Endothelial cell of umbilical vein (primary cell): ENCODE data around the gene CXCL6. TPM values are rescaled to one million over a fixed set of nuclear protein-coding genes. Genes with fewer than 3 reads are reported as not detected.

Experiments used
- BruUV-seq: library from RNA; stranded (reverse); fragments of 400-500 nt; replicated peaks from 2 replicates; lab custom pipeline; 2021; lab: Mats Ljungman, UMichigan
- CTCF ChIA-PET: fragments of 300-600, 350-600 bp; sonication (Branson Sonifier 250); formaldehyde crosslinking; loops from one replicate; lab custom pipeline; 2021; ENCODE audit warnings: antibody characterized with exemption, inconsistent platforms; lab: Charles Lee
- POLR2A ChIA-PET: fragments of 300-600, 350-600 bp; sonication (Branson Sonifier 250); formaldehyde crosslinking; loops from one replicate; lab custom pipeline; 2021; ENCODE audit warnings: antibody characterized with exemption, inconsistent platforms; lab: Charles Lee
- DNase-seq: peaks from one replicate; pipeline ENCODE4 v3.0.0-alpha.2; 2011; ENCODE audit warnings: low read depth, low spot score
- FAIRE-seq: peaks from 2 replicates; lab custom pipeline; 2011; peaks lifted over from hg19 to GRCh38; lab: Jason Lieb, UNC
- H2AFZ ChIP-seq: 2 replicates; pipeline ENCODE4 v1.6.0; 2012; ENCODE audit warnings: low read depth, low read length, control low read depth, inconsistent platforms
- H3K27ac ChIP-seq: 2 replicates; pipeline ENCODE4 v1.5.1; 2011; ENCODE audit warnings: low read depth, mild to moderate bottlenecking, control low read depth, low read length, moderate library complexity; ENCODE audit not compliant: insufficient read depth
- H3K27me3 ChIP-seq, 2 experiments: 2 replicates each; pipeline versions ENCODE4 v1.6.0 to v1.6.1; 2011; ENCODE audit warnings: low read length in 2 of 2, mixed read lengths in 1 of 2; ENCODE audit not compliant: control insufficient read depth in 2 of 2, insufficient read depth in 2 of 2
- H3K36me3 ChIP-seq, 2 experiments: 2 replicates in 1 of 2; 3 replicates in 1 of 2; pipeline ENCODE4 v1.5.1; 2011; ENCODE audit warnings: low read length in 2 of 2, mild to moderate bottlenecking in 1 of 2, moderate library complexity in 1 of 2; ENCODE audit not compliant: control insufficient read depth in 2 of 2, insufficient read depth in 2 of 2; ENCODE audit errors: extremely low read depth in 1 of 2
- H3K4me1 ChIP-seq: 3 replicates; pipeline ENCODE4 v1.5.1; 2011; ENCODE audit warnings: mild to moderate bottlenecking, low read length; ENCODE audit not compliant: control insufficient read depth, insufficient read depth; ENCODE audit errors: extremely low read depth
- H3K4me2 ChIP-seq: 2 replicates; pipeline ENCODE4 v1.6.1; 2011; ENCODE audit warnings: low read length, control low read depth, mixed read lengths; ENCODE audit not compliant: insufficient read depth
- H3K4me3 ChIP-seq, 3 experiments: fragments of 200-600 bp in 1 of 3; sonication (generic), shearing (Covaris generic) in 1 of 3; replicated peaks in 1 of 3; 2 replicates each; pipeline ENCODE4 v1.5.1; 2011 to 2016; ENCODE audit warnings: control low read depth in 3 of 3, low read length in 3 of 3, mild to moderate bottlenecking in 2 of 3, inconsistent platforms in 1 of 3, low read depth in 1 of 3, moderate library complexity in 1 of 3; ENCODE audit not compliant: insufficient read depth in 1 of 3
- H3K79me2 ChIP-seq: 2 replicates; pipeline ENCODE4 v1.6.0; 2012; ENCODE audit warnings: low read length, inconsistent platforms; ENCODE audit not compliant: control insufficient read depth, insufficient read depth
- H3K9ac ChIP-seq: replicated peaks from 2 replicates; pipeline ENCODE3; 2011; ENCODE audit warnings: low read length, control low read depth; ENCODE audit not compliant: insufficient read depth; ENCODE audit errors: extremely low read depth
- H3K9me1 ChIP-seq: replicated peaks from 3 replicates; pipeline ENCODE4 v1.6.0; 2011; ENCODE audit warnings: mild to moderate bottlenecking, low read length; ENCODE audit not compliant: control insufficient read depth, insufficient read depth; ENCODE audit errors: extremely low read depth
- H3K9me3 ChIP-seq: replicated peaks from 2 replicates; pipeline ENCODE4 v1.5.1; 2012; ENCODE audit warnings: low read length, inconsistent platforms; ENCODE audit not compliant: control insufficient read depth, insufficient read depth
- H4K20me1 ChIP-seq: replicated peaks from 2 replicates; pipeline ENCODE3; 2011; ENCODE audit warnings: mild to moderate bottlenecking, low read length; ENCODE audit not compliant: control insufficient read depth, insufficient read depth; ENCODE audit errors: extremely low read depth
- EZH2 ChIP-seq: IDR thresholded peaks from 2 replicates; pipeline ENCODE4 v1.6.1; 2012; ENCODE audit warnings: borderline replicate concordance, low read depth, mild to moderate bottlenecking, moderate library complexity, low read length, inconsistent platforms; ENCODE audit not compliant: severe bottlenecking
- FOS ChIP-seq: IDR thresholded peaks from 2 replicates; pipeline ENCODE4 v1.6.1; 2011; ENCODE audit warnings: mild to moderate bottlenecking, low read length, moderate library complexity, borderline replicate concordance; ENCODE audit not compliant: insufficient read depth
- GATA2 ChIP-seq: IDR thresholded peaks from 2 replicates; pipeline ENCODE4 v1.7.0; 2011; ENCODE audit warnings: low read depth, mild to moderate bottlenecking, moderate library complexity, mixed read lengths, low read length; ENCODE audit not compliant: insufficient read length, insufficient read depth
- JUN ChIP-seq: IDR thresholded peaks from 2 replicates; pipeline ENCODE4 v1.6.1; 2011; ENCODE audit warnings: borderline replicate concordance, low read depth; ENCODE audit not compliant: insufficient read length, insufficient read depth
- MYC ChIP-seq: IDR thresholded peaks from one replicate; pipeline ENCODE4 v1.6.1; 2011; ENCODE audit warnings: mild to moderate bottlenecking, low read depth, low read length
- POLR2A ChIP-seq: IDR thresholded peaks from 2 replicates; pipeline ENCODE4 v1.6.1; 2012; ENCODE audit warnings: low read depth, mild to moderate bottlenecking, control low read depth, low read length
- POLR2AphosphoS5 ChIP-seq: IDR thresholded peaks from 2 replicates; pipeline ENCODE4 v1.6.1; 2012; ENCODE audit warnings: low read depth, mild to moderate bottlenecking, control low read depth, low read length, moderate library complexity; ENCODE audit not compliant: insufficient read depth
- dilution Hi-C: fragments of 300-500 bp; cut with MboI; formaldehyde crosslinking; loops from one replicate; pipeline ENCODE4 v1.15.0; 2019; ENCODE audit warnings: low sequenced_read_pairs; ENCODE audit not compliant: extremely low pct_ligation_motif_present
- intact Hi-C: fragments of 100-400 bp; cut with micrococcal nuclease; formaldehyde crosslinking; loops from one replicate; pipeline ENCODE4 v1.10.0; 2022
- polyA plus RNA-seq, 4 experiments: library from polyadenylated mRNA; depleted of rRNA in 3 of 4; stranded (reverse) in 3 of 4; unstranded in 1 of 4; fragments of >200 nt; gene quantifications; 2 replicates each; pipeline versions ENCODE4 v1.2.1 to v1.2.3, GENCODE V29; 2011 to 2012; ENCODE audit warnings: missing spikeins in 1 of 4
- total RNA-seq: library from RNA; stranded (reverse); gene quantifications from 2 replicates; pipeline ENCODE4 v1.2.3, GENCODE V29; 2021
- TF ChIP-seq, protein P1 (sequence below), 2 donors: IDR thresholded peaks; 1 replicate in 1 of 2; 2 replicates in 1 of 2; pipeline ENCODE4 v1.5.1; 2011; ENCODE audit warnings: low read length in 2 of 2, mild to moderate bottlenecking in 2 of 2, moderate library complexity in 2 of 2, control low read depth in 1 of 2, inconsistent platforms in 1 of 2, low read depth in 1 of 2; ENCODE audit not compliant: insufficient read depth in 1 of 2; ENCODE audit errors: extremely low read depth in 1 of 2
- TF ChIP-seq, protein P2 (sequence below): IDR thresholded peaks from 2 replicates; pipeline ENCODE4 v1.6.1; 2011; ENCODE audit not compliant: insufficient read depth, insufficient read length

The CXCL6 gene
- total and polyA plus RNA-seq, 2 donors (not counting 3 experiments of a cell fraction or from before 2014, with no cell fraction given): 0.81 to 1.2 TPM

DNA sequence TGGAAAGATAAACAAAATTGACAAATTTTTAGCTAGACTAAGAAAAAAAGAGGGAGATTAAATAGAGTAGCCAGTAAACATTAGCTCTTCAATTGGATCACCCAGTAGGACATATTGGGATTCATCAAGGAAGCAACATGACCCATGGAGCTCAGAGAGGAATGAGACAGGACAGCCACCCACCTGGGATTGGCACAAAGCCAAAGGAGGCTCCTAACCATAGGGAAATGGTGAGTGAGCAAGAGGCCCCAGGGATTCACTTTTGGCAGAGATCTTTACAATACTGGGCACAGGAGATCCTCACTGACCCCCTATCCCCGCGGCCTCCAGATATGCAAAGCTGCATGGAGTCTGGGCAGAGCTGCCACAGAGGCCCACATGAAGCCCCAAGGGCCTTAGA, 34.8 kb upstream of the CXCL6 start:
- no TSS peak for BruUV-seq
- intact Hi-C loops (no loop called here), dilution Hi-C loops (no loop called here)
- Histone ChIP-seq H3K27ac (no peak overlapping the region), H3K9me1 (no peaks in the 10 kb centered on the region), H3K9ac (no peak overlapping the region), H3K79me2 (no peaks in the 10 kb centered on the region), H3K4me3 (no peak overlapping the region), H3K9me3 (no peaks in the 10 kb centered on the region), H3K36me3 (no peaks in the 10 kb centered on the region), H2AFZ (no peak overlapping the region), H4K20me1 (no peaks in the 10 kb centered on the region), H3K27me3 (no peaks in the 10 kb centered on the region), H3K4me2 (no peak overlapping the region), H3K4me1 (no peaks in the 10 kb centered on the region)
- FAIRE-seq (no peak), DNase-seq (no peak)
- POLR2A ChIA-PET: no interaction called here
- TF ChIP-seq MYC (no peak), GATA2 (no peak), JUN (no peak), POLR2A (no peak)
- TF ChIP-seq, protein P1, sequence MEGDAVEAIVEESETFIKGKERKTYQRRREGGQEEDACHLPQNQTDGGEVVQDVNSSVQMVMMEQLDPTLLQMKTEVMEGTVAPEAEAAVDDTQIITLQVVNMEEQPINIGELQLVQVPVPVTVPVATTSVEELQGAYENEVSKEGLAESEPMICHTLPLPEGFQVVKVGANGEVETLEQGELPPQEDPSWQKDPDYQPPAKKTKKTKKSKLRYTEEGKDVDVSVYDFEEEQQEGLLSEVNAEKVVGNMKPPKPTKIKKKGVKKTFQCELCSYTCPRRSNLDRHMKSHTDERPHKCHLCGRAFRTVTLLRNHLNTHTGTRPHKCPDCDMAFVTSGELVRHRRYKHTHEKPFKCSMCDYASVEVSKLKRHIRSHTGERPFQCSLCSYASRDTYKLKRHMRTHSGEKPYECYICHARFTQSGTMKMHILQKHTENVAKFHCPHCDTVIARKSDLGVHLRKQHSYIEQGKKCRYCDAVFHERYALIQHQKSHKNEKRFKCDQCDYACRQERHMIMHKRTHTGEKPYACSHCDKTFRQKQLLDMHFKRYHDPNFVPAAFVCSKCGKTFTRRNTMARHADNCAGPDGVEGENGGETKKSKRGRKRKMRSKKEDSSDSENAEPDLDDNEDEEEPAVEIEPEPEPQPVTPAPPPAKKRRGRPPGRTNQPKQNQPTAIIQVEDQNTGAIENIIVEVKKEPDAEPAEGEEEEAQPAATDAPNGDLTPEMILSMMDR (IDR thresholded peaks at IDR 0.05; ENCODE audit: extremely low read depth in 1 of 2, insufficient read depth in 1 of 2, low read depth in 1 of 2, low read length in 2 of 2): no peak
- CTCF ChIA-PET: interaction anchor here (0.6 to 2.3 kb wide), 5 partner anchors 8 to 333 kb away, joined by 3 to 9 read pairs (median 3); no protein-coding TSS in a partner anchor

DNA sequence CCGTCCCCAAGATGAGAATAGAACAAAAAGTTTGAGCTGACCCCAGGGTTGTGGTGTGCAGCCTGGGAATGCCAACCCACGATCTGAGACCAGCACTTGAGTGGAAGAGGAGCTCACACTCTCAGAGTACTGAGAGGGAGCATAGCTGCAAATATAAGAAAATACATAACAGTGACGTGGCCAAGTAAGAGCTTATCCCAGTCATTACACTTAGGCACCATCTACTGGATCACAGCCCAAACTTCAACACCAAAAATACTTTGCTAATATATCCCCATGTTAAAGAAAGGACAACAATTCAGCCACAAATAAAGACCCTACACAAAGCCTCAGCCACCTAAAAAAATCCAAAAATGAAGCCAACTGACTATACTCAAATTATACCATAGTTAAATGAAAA, 33.3 kb upstream of the CXCL6 start:
- Histone ChIP-seq H3K36me3 (no peaks in the 10 kb centered on the region), H4K20me1 (no peaks in the 10 kb centered on the region), H3K27me3 (no peaks in the 10 kb centered on the region), H2AFZ (no peak overlapping the region), H3K9me3 (no peaks in the 10 kb centered on the region), H3K4me2 (no peak overlapping the region), H3K4me3 (no peak overlapping the region), H3K27ac (no peak overlapping the region), H3K4me1 (no peaks in the 10 kb centered on the region), H3K79me2 (no peaks in the 10 kb centered on the region), H3K9me1 (no peaks in the 10 kb centered on the region), H3K9ac (no peak overlapping the region)
- TF ChIP-seq, protein P1 (IDR thresholded peaks at IDR 0.05; ENCODE audit: extremely low read depth in 1 of 2, insufficient read depth in 1 of 2, low read depth in 1 of 2, low read length in 2 of 2): no peak
- TF ChIP-seq EZH2: no peak
- no peak for TF ChIP-seq JUN
- TF ChIP-seq MYC: no peak
- TF ChIP-seq GATA2: no peak
- no peak for TF ChIP-seq POLR2AphosphoS5
- TF ChIP-seq FOS: no peak
- TF ChIP-seq, protein P2, sequence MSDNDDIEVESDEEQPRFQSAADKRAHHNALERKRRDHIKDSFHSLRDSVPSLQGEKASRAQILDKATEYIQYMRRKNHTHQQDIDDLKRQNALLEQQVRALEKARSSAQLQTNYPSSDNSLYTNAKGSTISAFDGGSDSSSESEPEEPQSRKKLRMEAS: no peak
- no peak for TF ChIP-seq POLR2A
- DNase-seq (no peak), FAIRE-seq (no peak)
- ChIA-PET CTCF (interaction anchor here (0.7 to 2.3 kb wide), 10 partner anchors 16 to 331 kb away, joined by 3 to 11 read pairs (median 4); no protein-coding TSS in a partner anchor), POLR2A (no interaction called here)
- intact Hi-C loops (no loop called here), dilution Hi-C loops (no loop called here)
- no TSS peak for BruUV-seq
